Liver (tissue), 9 donors: Measurements from ENCODE around the gene RNU7-1. TPM values are rescaled to one million over a fixed set of nuclear protein-coding genes. Genes with fewer than 3 reads are reported as not detected.

Experiments
- DNase-seq: peaks from one replicate; pipeline ENCODE4 v3.0.0-alpha.2; 2017; ENCODE audit warnings: low spot score
- H3K27ac ChIP-seq, 2 donors: one replicate each; pipeline ENCODE4 v1.7.0; 2013; ENCODE audit warnings: inconsistent platforms in 2 of 2, low read length in 2 of 2, control low read depth in 1 of 2, low read depth in 1 of 2, mild to moderate bottlenecking in 1 of 2
- H3K27me3 ChIP-seq, 4 donors: one replicate each; pipeline versions ENCODE4 v1.6.1 to v1.7.0; 2013; ENCODE audit warnings: low read length in 3 of 4, inconsistent platforms in 1 of 4, mild to moderate bottlenecking in 1 of 4, moderate library complexity in 1 of 4; ENCODE audit not compliant: control insufficient read depth in 4 of 4, insufficient read depth in 4 of 4
- H3K36me3 ChIP-seq, 4 donors: one replicate each; pipeline versions ENCODE4 v1.6.1 to v1.7.0; 2013; ENCODE audit warnings: low read length in 3 of 4, mild to moderate bottlenecking in 3 of 4, low read depth in 1 of 4, moderate library complexity in 1 of 4; ENCODE audit not compliant: control insufficient read depth in 4 of 4, insufficient read depth in 3 of 4
- H3K4me1 ChIP-seq, 4 donors: one replicate each; pipeline versions ENCODE4 v1.6.1 to v1.7.0; 2013; ENCODE audit warnings: low read length in 3 of 4, mild to moderate bottlenecking in 3 of 4, moderate library complexity in 1 of 4; ENCODE audit not compliant: control insufficient read depth in 4 of 4, insufficient read depth in 4 of 4
- H3K4me3 ChIP-seq, 3 donors: one replicate each; pipeline versions ENCODE4 v1.6.1 to v1.7.0; 2013; ENCODE audit warnings: low read length in 3 of 3, control low read depth in 1 of 3, low read depth in 1 of 3, mild to moderate bottlenecking in 1 of 3
- H3K9ac ChIP-seq, 2 donors: one replicate each; pipeline ENCODE4 v1.7.0; 2013; ENCODE audit warnings: low read length in 2 of 2, mild to moderate bottlenecking in 2 of 2, moderate library complexity in 2 of 2, control low read depth in 1 of 2, low read depth in 1 of 2
- H3K9me3 ChIP-seq, 4 donors: one replicate each; pipeline versions ENCODE4 v1.6.1 to v1.7.0; 2013; ENCODE audit warnings: low read length in 3 of 4; ENCODE audit not compliant: control insufficient read depth in 4 of 4
- ATF3 ChIP-seq: IDR thresholded peaks from 2 replicates; pipeline ENCODE4 v1.6.1; 2016; ENCODE audit warnings: antibody characterized with exemption
- EGR1 ChIP-seq, 2 donors: IDR thresholded peaks; 2 replicates each; pipeline ENCODE4 v1.6.1; 2016 to 2018; ENCODE audit warnings: antibody characterized with exemption in 2 of 2, low read depth in 2 of 2
- FOXA1 ChIP-seq: IDR thresholded peaks from 2 replicates; pipeline ENCODE4 v1.6.1; 2016; ENCODE audit warnings: antibody characterized with exemption
- FOXA2 ChIP-seq: IDR thresholded peaks from 2 replicates; pipeline ENCODE4 v1.6.1; 2016; ENCODE audit warnings: antibody characterized with exemption
- GABPA ChIP-seq, 2 donors: IDR thresholded peaks in 1 of 2; conservative IDR thresholded peaks in 1 of 2; 2 replicates each; pipeline ENCODE4 v1.6.1; 2016; ENCODE audit warnings: antibody characterized with exemption in 2 of 2, mild to moderate bottlenecking in 1 of 2, moderate library complexity in 1 of 2
- HNF4A ChIP-seq, 2 donors: conservative IDR thresholded peaks; 2 replicates each; pipeline ENCODE4 v1.6.1; 2016; ENCODE audit warnings: antibody characterized with exemption in 2 of 2, mild to moderate bottlenecking in 2 of 2
- HNF4G ChIP-seq: IDR thresholded peaks from 2 replicates; pipeline ENCODE4 v1.6.1; 2016; ENCODE audit warnings: antibody characterized with exemption
- JUND ChIP-seq, 2 donors: IDR thresholded peaks; 2 replicates each; pipeline ENCODE4 v1.6.1; 2016; ENCODE audit warnings: antibody characterized with exemption in 2 of 2
- NR2F2 ChIP-seq: IDR thresholded peaks from 2 replicates; pipeline ENCODE4 v1.6.1; 2016; ENCODE audit warnings: antibody characterized with exemption
- RAD21 ChIP-seq, 2 donors: IDR thresholded peaks; 2 replicates each; pipeline ENCODE4 v1.6.1; 2016; ENCODE audit warnings: antibody characterized with exemption in 2 of 2, mild to moderate bottlenecking in 2 of 2
- REST ChIP-seq: IDR thresholded peaks from 2 replicates; pipeline ENCODE4 v1.6.1; 2016; ENCODE audit warnings: antibody characterized with exemption, mild to moderate bottlenecking
- RXRA ChIP-seq, 2 donors: IDR thresholded peaks; 2 replicates each; pipeline ENCODE4 v1.6.1; 2017 to 2018; ENCODE audit warnings: antibody characterized with exemption in 2 of 2, mild to moderate bottlenecking in 1 of 2
- SP1 ChIP-seq: IDR thresholded peaks from 2 replicates; pipeline ENCODE4 v1.6.1; 2018; ENCODE audit warnings: antibody characterized with exemption, mild to moderate bottlenecking
- TAF1 ChIP-seq: conservative IDR thresholded peaks from 2 replicates; pipeline ENCODE4 v1.6.1; 2016; ENCODE audit warnings: antibody characterized with exemption, mild to moderate bottlenecking
- YY1 ChIP-seq: IDR thresholded peaks from 2 replicates; pipeline ENCODE4 v1.6.1; 2016; ENCODE audit warnings: antibody characterized with exemption, mild to moderate bottlenecking
- WGBS: extraction: QIAGEN DNeasy Blood & Tissue Kit; methylation state at CpG from one replicate; pipeline ENCODE4 v1.1.7; 2013; 5-methylcytosine and 5-hydroxymethylcytosine counted together
- polyA plus RNA-seq, 2 donors: library from polyadenylated mRNA; stranded (reverse) in 1 of 2; unstranded in 1 of 2; fragments of 200-250 nt in 1 of 2; fragments of >200 nt in 1 of 2; fragmentation: Nextera tagmentation in 1 of 2; extraction: Ambion mirVana in 1 of 2; gene quantifications; one replicate each; pipeline versions ENCODE4 v1.2.1 to v1.2.3, GENCODE V29; 2013 to 2015
- total RNA-seq, 2 donors: library from RNA; depleted of rRNA; stranded (reverse); fragments of >200 nt; gene quantifications; one replicate each; pipeline ENCODE4 v1.2.3, GENCODE V29; 2014
- TF ChIP-seq, protein P1 (sequence below): IDR thresholded peaks from 2 replicates; pipeline ENCODE4 v1.6.1; 2016; ENCODE audit warnings: antibody characterized with exemption
- TF ChIP-seq, protein P2 (sequence below): fragments of 150-350 bp; IDR thresholded peaks from 2 replicates; pipeline ENCODE4 v1.5.1; 2017; ENCODE audit warnings: improper control_type of control experiment, low read depth, low read length; ENCODE audit not compliant: missing input control
- TF ChIP-seq, protein P3 (sequence below): IDR thresholded peaks from 2 replicates; pipeline ENCODE4 v1.6.1; 2016; ENCODE audit warnings: antibody characterized with exemption
- donor health status: healthy.
- donor health status: healthy.
- donor health status: healthy.
- donor health status: healthy.
- donor health status: healthy.

Gene RNU7-1
- total and polyA plus RNA-seq, 4 donors: not detected

DNA sequence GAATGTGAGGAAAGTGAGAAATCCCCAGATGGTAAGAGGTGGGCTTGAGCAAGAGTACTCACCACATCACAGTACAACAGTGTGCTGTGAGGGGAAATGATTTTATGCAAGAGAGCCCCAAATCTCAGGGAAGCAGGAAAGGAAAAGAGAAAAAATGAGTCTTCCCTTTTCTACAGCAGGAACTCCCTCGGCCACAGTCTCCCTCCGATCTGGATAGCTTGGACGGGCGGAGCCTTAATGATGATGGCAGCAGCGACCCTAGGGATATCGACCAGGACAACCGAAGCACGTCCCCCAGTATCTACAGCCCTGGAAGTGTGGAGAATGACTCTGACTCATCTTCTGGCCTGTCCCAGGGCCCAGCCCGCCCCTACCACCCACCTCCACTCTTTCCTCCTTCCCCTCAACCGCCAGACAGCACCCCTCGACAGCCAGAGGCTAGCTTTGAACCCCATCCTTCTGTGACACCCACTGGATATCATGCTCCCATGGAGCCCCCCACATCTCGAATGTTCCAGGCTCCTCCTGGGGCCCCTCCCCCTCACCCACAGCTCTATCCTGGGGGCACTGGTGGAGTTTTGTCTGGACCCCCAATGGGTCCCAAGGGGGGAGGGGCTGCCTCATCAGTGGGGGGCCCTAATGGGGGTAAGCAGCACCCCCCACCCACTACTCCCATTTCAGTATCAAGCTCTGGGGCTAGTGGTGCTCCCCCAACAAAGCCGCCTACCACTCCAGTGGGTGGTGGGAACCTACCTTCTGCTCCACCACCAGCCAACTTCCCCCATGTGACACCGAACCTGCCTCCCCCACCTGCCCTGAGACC is 8.0 kb upstream of the RNU7-1 start:
- H3K27ac ChIP-seq: peak overlapping the region in 1 of 2 donors; percentile 33
- peaks cover 9 to 31% (median 12%) of the 10 kb centered on the region in 4 donors for H3K4me1 ChIP-seq
- no peaks in the 10 kb centered on the region for H3K9me3 ChIP-seq
- no peaks in the 10 kb centered on the region for H3K27me3 ChIP-seq
- 80% methylated on average over 14 of the region's 14 CpGs for WGBS
- no peak for DNase-seq
- H3K4me3 ChIP-seq: no peak overlapping the region
- H3K36me3 ChIP-seq: peaks cover 0 to 14% (median 7%) of the 10 kb centered on the region in 4 donors
- TF ChIP-seq GABPA (IDR thresholded peaks at IDR 0.05 in 1 of 2, conservative IDR thresholded peaks at IDR 0.05 in 1 of 2) (no peak), TAF1 (no peak), FOXA1 (no peak), HNF4G (no peak), SP1 (no peak), JUND (IDR thresholded peaks at IDR 0.05) (no peak), ATF3 (no peak), RXRA (IDR thresholded peaks at IDR 0.05) (no peak), FOXA2 (no peak), YY1 (no peak), NR2F2 (no peak), RAD21 (IDR thresholded peaks at IDR 0.05) (no peak), REST (no peak), HNF4A (conservative IDR thresholded peaks at IDR 0.05) (no peak), EGR1 (IDR thresholded peaks at IDR 0.05; ENCODE audit: low read depth in 2 of 2) (no peak)
- TF ChIP-seq, protein P1, sequence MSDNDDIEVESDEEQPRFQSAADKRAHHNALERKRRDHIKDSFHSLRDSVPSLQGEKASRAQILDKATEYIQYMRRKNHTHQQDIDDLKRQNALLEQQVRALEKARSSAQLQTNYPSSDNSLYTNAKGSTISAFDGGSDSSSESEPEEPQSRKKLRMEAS: no peak
- TF ChIP-seq, protein P2, sequence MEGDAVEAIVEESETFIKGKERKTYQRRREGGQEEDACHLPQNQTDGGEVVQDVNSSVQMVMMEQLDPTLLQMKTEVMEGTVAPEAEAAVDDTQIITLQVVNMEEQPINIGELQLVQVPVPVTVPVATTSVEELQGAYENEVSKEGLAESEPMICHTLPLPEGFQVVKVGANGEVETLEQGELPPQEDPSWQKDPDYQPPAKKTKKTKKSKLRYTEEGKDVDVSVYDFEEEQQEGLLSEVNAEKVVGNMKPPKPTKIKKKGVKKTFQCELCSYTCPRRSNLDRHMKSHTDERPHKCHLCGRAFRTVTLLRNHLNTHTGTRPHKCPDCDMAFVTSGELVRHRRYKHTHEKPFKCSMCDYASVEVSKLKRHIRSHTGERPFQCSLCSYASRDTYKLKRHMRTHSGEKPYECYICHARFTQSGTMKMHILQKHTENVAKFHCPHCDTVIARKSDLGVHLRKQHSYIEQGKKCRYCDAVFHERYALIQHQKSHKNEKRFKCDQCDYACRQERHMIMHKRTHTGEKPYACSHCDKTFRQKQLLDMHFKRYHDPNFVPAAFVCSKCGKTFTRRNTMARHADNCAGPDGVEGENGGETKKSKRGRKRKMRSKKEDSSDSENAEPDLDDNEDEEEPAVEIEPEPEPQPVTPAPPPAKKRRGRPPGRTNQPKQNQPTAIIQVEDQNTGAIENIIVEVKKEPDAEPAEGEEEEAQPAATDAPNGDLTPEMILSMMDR: no peak
- TF ChIP-seq, protein P3, sequence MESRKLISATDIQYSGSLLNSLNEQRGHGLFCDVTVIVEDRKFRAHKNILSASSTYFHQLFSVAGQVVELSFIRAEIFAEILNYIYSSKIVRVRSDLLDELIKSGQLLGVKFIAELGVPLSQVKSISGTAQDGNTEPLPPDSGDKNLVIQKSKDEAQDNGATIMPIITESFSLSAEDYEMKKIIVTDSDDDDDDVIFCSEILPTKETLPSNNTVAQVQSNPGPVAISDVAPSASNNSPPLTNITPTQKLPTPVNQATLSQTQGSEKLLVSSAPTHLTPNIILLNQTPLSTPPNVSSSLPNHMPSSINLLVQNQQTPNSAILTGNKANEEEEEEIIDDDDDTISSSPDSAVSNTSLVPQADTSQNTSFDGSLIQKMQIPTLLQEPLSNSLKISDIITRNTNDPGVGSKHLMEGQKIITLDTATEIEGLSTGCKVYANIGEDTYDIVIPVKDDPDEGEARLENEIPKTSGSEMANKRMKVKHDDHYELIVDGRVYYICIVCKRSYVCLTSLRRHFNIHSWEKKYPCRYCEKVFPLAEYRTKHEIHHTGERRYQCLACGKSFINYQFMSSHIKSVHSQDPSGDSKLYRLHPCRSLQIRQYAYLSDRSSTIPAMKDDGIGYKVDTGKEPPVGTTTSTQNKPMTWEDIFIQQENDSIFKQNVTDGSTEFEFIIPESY: no peak
- H3K9ac ChIP-seq: no peak overlapping the region
